Stimulated activated CD8-positive, alpha-beta memory T cell treated with anti-CD3 and anti-CD28 coated beads, Interleukin-15, amount 100 ng/mL, for 4 hours (primary cell): Measurements from ENCODE around the gene CD300H.
"Not testable (repeated sequence)": the region's sequence is repeated elsewhere in the genome, so short reads cannot be mapped to it uniquely, and the experiment has no call there.

Experiments
- DNase-seq, 2 donors: peaks; one replicate each; pipeline ENCODE4 v3.0.0-alpha.2; 2020; ENCODE audit warnings: low read depth in 2 of 2

CD300H gene

GRCh38 chr17:74526681-74527080 is 40.6 kb downstream of the CD300H start:
- no peak for DNase-seq

GRCh38 chr17:74525781-74526288 is 41.5 kb downstream of the CD300H start:
- no peak for DNase-seq

DNA sequence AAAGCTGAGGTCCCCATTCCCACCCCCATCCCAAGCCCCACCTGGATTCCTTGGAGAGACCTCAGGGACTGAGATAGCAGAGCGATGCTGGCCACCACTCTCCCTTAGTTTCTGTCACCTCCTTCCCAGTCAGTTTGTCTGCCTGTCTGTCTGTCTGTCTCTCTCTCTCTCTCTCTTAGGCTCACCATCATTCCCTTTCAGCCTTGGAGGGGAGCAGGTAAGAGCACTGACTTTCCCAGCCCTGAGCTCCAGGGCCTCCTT is 41.9 kb downstream of the CD300H start:
- no peak for DNase-seq

- DNase-seq, result no peak
These were observed 42.5 kb downstream of the CD300H start for GRCh38 chr17:74524653-74525464.

DNA sequence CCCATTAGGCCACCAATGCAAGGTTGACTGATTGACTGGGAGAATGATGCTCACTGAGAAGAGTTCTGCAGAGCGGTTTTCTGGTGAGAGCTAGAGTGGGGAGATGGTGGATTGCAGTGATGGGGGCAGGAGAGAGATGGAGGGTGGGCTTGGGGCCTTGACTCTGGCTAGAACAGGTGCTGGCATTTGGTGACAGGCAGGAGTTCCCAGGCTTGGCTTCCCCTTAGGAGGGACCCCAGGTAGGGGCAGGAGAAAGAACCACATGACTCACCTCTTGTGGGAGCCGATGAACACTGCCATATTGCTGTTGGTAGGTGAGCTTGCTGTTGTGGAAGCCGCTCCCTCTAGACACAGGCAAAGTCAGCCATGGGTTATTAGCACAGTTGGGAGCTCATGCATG is 44.0 kb downstream of the CD300H start:
- DNase-seq, result no peak

DNA sequence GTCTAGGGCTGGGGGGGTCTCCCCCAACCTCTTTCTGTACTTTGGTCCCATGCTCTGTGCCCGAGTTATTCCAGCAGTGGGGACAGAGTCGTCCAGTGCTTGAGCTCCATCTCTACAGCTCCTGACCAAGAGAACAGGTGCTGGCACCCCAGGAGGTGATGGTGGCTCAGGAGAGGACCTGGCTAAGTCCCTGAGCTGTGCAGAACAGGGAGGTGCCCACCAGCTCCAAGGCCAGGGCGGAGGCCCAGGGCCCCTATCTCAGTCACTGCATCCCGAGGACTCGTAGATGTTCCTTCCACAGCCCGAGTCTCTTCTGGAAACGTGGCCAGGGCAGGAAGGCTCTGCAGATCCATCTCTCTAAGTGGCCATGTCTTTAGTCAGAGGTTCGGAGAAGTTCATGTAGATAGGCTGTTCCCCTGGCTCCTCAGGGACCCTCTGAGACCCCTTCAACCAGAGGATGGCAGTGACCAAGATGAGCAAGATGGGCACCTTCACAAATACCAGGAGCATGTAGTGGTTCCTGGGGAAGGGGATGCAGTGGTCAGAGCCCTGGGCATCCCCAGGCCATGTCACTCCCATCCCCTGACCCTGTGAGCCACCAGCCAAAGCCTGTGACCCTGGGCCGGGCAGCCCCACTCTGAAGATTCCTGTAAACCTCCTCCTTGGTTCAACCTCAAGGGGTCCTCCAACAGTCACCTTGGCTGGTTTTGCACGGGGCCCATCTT is 44.8 kb downstream of the CD300H start:
- DNase-seq, result no peak

GRCh38 chr17:74521701-74522201 is 45.6 kb downstream of the CD300H start:
- DNase-seq, result no peak

GRCh38 chr17:74520790-74521480 is 46.4 kb downstream of the CD300H start:
- DNase-seq, result no peak

DNA sequence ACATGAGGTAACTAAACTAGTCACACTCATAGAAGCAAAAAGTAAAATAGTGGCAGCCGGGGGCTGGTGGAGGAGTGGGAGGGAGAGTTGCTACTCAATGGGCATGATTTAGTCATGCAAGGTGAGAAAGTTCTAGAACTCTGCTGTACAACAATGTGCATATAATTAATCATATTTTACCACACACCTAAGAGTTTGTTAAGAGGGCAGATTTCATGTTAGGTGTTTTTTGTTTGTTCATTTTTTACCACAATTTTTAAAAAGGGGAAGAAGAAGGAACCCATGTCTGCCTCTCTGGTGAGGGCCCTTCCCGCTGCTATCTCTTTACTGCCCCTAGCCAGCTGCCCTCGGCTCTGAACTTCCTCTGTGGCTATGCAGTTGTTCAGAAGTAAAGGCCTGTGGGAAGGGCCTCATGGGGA is 47.3 kb downstream of the CD300H start:
- DNase-seq, result no peak

DNA sequence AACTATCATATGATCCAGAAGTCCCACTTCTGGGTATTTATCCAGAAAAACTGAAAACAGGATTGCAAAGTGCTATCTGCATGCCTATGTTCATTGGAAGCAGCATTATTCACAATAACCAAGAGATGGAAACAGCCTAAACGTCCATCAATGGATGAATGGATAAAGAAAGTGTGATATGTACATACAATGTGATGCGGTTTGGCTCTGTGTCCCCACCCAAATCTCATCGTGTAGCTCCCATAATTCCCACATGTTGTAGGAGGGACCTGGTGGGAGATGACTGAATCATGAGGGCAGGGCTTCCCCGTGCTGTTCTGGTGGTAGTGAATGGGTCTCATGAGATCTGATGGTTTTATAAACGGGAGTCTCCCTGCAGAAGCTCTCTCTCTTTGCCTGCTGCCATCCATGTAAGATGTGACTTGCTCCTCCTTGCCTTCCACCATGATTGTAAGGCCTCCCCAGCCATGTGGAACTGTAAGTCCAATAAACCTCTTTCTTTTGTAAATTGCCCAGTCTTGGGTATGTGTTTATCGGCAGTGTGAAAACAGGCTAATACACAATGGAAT is 48.8 kb downstream of the CD300H start:
- DNase-seq, result not testable (repeated sequence)

DNA sequence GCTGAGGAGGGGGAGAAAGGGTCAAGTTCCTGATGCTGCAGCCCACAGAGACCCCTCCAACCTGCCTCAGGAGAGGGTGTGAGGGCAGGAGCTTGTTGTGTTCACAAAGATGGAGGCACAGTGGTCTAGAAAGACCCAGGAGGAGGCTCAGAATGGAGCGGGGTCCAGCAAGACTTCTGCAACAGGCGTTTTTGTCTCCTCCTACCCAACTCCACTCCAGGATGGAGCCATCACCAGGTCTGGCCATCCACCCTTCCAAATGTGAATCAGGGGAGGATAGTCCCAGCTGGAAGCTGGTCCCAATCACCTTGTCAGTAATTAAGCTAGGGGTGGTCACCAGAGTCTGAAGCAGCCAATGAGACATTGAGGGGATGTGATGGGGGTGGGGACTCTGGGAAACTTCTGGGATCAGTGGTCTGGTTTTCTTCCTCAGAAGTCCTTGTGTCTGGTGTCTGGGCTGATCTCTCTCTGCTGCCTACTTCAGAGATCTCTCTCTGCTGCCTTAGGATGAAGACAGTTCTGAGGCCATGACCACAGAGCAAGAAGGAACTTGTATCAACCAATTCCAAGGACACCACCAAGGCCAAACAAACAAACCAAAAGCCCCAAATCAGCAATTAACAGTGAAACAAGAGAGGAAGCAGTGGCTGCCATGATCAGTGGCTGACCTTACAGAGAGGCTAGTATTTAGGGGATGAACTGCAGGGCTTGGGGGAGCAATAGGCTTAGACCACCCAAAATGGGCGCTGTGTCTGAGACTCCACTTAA is 50.6 kb downstream of the CD300H start:
- no peak for DNase-seq

GRCh38 chr17:74515941-74516340 is 51.4 kb downstream of the CD300H start:
- no peak for DNase-seq

GRCh38 chr17:74514632-74515334 is 52.5 kb downstream of the CD300H start:
- no peak for DNase-seq

GRCh38 chr17:74513987-74514631 is 53.2 kb downstream of the CD300H start:
- no peak for DNase-seq

- no peak for DNase-seq
These were observed 54.7 kb downstream of the CD300H start for GRCh38 chr17:74512624-74513091.

DNA sequence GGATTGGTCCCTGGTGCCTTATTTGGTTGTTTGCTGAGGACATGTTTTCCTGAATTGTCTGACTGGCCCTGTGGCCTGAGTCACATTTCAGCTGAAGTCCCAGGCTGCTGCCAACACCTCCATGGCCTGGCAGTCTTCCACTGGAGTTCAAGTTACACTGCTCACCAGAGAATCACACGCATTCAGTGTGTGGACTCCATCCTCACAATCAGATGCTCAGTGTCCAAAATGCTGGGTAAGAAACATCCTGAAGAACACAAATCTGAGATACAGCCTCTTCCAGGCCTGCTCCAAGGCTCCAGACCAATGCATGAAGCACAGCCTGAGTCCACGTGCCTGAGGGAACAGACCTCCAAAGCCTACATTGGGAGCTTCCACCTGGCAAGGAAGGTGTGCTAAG is 55.3 kb downstream of the CD300H start:
- DNase-seq, result no peak
